Heart left ventricle (tissue), 13 donors: Measurements from ENCODE around the gene CKM.

ENCODE experiments used
- CTCF ChIP-seq, 12 donors: fragments of 200-600 bp; sonication (generic) in 4 of 12; IDR thresholded peaks; one replicate each; pipeline versions ENCODE4 v1.5.0 to v1.8.0; 2018 to 2022; ENCODE audit warnings: antibody characterized with exemption in 12 of 12, mild to moderate bottlenecking in 5 of 12
- POLR2A ChIP-seq, 2 donors: fragments of 450-650 bp; IDR thresholded peaks; one replicate each; pipeline ENCODE4 v1.6.1; 2017; ENCODE audit warnings: antibody characterized with exemption in 2 of 2, mild to moderate bottlenecking in 2 of 2, moderate library complexity in 2 of 2
- donor health status: ischemic (EF 13 %, LVEDD 7.1; RV severe dilation, severe dysfunction).
- donor health status: DM: no; HTN: yes; CAD: no.
- donor health status: DM: no; HTN: no; CAD: no.
- donor health status: ischemic (EF 25% LVEDD 6.9; RV normal size, moderate dysfunction).
- donor health status: ischemic (EF 25% LVEDD 5.7; RV mildly dilated, moderate dysfunction).
- donor health status: ischemic (EF 35%, LVEDD 5.7; RV mildly dilated, moderate dysfunction).
- donor health status: nonischemic (EF 11% LVEDD 7.7; RV severe dilation, severe dysfunction).
- donor health status: DM: yes; HTN: yes; CAD: no.
- donor health status: PGD.
- donor health status: ischemic (EF 29% LVEDD 5.4; RV normal size, mild dysfunction).
- donor health status: nonischemic (EF 23%, LVEDD 6.1; RV moderate dilation, normal function).

GRCh38 chr19:45363861-45364459 lies 41.3 kb upstream of the CKM start:
- TF ChIP-seq POLR2A (IDR thresholded peaks at IDR 0.05) (no peak), CTCF (IDR thresholded peaks at IDR 0.05) (no peak)
